WTC11 (cell line): ENCODE measurements around the gene CDHR5.

Source experiments
- ATF1 ChIP-seq: sonication (generic); formaldehyde crosslinking; IDR thresholded peaks from 2 replicates; pipeline ENCODE4 v1.8.1; 2023; ENCODE audit warnings: mild to moderate bottlenecking, moderate library complexity, missing genetic modification reagents
- NR1H2 ChIP-seq: sonication (generic); formaldehyde crosslinking; IDR thresholded peaks from 2 replicates; pipeline ENCODE4 v1.9.0; 2021; ENCODE audit warnings: mild to moderate bottlenecking, moderate library complexity, missing genetic modification reagents
- TF ChIP-seq, protein P1 (sequence below): sonication (generic); formaldehyde crosslinking; IDR thresholded peaks from 2 replicates; pipeline ENCODE4 v1.8.0; 2022; ENCODE audit warnings: mild to moderate bottlenecking, missing genetic modification reagents
- TF ChIP-seq, protein P2 (sequence below): fragments of 200-600 bp; IDR thresholded peaks from 2 replicates; pipeline ENCODE4 v1.8.0; 2022; ENCODE audit warnings: antibody characterized with exemption
- TF ChIP-seq, protein P3 (sequence below): sonication (generic); formaldehyde crosslinking; conservative IDR thresholded peaks from 2 replicates; pipeline ENCODE4 v1.8.1; 2022; ENCODE audit warnings: mild to moderate bottlenecking, missing genetic modification reagents
- TF ChIP-seq, protein P4 (sequence below): sonication (generic); formaldehyde crosslinking; IDR thresholded peaks from 2 replicates; pipeline ENCODE4 v1.8.1; 2023; ENCODE audit warnings: mild to moderate bottlenecking, missing genetic modification reagents, moderate library complexity

DNA sequence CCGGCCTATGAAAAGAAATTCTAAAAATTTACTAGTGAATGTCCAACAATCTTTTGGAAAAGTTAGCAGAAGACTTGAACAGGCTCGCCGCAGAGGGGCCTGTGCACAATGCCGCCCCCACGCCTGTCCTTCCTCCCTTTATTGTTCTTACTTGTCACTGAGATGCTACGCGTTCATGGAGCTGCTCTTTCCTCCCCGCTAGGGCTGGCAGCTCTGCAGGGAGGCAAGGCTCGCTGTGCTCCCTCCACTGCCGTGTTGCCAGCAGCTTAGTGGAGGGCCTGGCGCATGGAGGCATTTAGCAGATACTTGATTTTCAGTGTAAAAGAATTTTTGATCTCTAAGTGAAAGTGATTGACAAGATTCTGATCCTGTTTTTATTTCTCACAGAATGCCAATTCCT is 33.8 kb downstream of the CDHR5 start:
- TF ChIP-seq, protein P1, sequence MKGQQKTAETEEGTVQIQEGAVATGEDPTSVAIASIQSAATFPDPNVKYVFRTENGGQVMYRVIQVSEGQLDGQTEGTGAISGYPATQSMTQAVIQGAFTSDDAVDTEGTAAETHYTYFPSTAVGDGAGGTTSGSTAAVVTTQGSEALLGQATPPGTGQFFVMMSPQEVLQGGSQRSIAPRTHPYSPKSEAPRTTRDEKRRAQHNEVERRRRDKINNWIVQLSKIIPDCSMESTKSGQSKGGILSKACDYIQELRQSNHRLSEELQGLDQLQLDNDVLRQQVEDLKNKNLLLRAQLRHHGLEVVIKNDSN (CRISPR knock-in tag) = no peak
- no peak for TF ChIP-seq NR1H2
- TF ChIP-seq, protein P2, sequence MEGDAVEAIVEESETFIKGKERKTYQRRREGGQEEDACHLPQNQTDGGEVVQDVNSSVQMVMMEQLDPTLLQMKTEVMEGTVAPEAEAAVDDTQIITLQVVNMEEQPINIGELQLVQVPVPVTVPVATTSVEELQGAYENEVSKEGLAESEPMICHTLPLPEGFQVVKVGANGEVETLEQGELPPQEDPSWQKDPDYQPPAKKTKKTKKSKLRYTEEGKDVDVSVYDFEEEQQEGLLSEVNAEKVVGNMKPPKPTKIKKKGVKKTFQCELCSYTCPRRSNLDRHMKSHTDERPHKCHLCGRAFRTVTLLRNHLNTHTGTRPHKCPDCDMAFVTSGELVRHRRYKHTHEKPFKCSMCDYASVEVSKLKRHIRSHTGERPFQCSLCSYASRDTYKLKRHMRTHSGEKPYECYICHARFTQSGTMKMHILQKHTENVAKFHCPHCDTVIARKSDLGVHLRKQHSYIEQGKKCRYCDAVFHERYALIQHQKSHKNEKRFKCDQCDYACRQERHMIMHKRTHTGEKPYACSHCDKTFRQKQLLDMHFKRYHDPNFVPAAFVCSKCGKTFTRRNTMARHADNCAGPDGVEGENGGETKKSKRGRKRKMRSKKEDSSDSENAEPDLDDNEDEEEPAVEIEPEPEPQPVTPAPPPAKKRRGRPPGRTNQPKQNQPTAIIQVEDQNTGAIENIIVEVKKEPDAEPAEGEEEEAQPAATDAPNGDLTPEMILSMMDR = no peak
- TF ChIP-seq, protein P3, sequence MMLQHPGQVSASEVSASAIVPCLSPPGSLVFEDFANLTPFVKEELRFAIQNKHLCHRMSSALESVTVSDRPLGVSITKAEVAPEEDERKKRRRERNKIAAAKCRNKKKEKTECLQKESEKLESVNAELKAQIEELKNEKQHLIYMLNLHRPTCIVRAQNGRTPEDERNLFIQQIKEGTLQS = no peak
- TF ChIP-seq ATF1 (CRISPR knock-in tag) = no peak
- TF ChIP-seq, protein P4, sequence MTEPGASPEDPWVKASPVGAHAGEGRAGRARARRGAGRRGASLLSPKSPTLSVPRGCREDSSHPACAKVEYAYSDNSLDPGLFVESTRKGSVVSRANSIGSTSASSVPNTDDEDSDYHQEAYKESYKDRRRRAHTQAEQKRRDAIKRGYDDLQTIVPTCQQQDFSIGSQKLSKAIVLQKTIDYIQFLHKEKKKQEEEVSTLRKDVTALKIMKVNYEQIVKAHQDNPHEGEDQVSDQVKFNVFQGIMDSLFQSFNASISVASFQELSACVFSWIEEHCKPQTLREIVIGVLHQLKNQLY (CRISPR knock-in tag) = no peak
